TTC549 (cell line): ENCODE data around the gene CCDC9.
"Not testable (repeated sequence)": the region's sequence is repeated elsewhere in the genome, so short reads cannot be mapped to it uniquely, and the experiment has no call there.

ENCODE experiments used
- FAIRE-seq: peaks from 2 replicates; lab custom pipeline; 2012; peaks lifted over from hg19 to GRCh38; lab: Jason Lieb, UNC

Gene CCDC9

GRCh38 chr19:47232422-47233211, 23.7 kb upstream of the CCDC9 start:
- FAIRE-seq, result no peak

GRCh38 chr19:47236072-47236675, 20.2 kb upstream of the CCDC9 start:
- FAIRE-seq, result no peak

- FAIRE-seq, result no peak
Observed at GRCh38 chr19:47239152-47239551, 17.2 kb upstream of the CCDC9 start.

- FAIRE-seq, result no peak
Observed at GRCh38 chr19:47239610-47240296, 16.6 kb upstream of the CCDC9 start.

GRCh38 chr19:47240556-47240955, 15.8 kb upstream of the CCDC9 start:
- FAIRE-seq, result no peak

GRCh38 chr19:47240996-47241918, 15.1 kb upstream of the CCDC9 start:
- FAIRE-seq, result no peak

- no peak for FAIRE-seq
Observed at GRCh38 chr19:47241919-47242577, 14.3 kb upstream of the CCDC9 start.

GRCh38 chr19:47243364-47243775, 13.0 kb upstream of the CCDC9 start:
- no peak for FAIRE-seq

- FAIRE-seq, result no peak
Observed at GRCh38 chr19:47243776-47244547, 12.4 kb upstream of the CCDC9 start.

GRCh38 chr19:47247308-47247990, 8.9 kb upstream of the CCDC9 start:
- FAIRE-seq, result no peak

GRCh38 chr19:47253016-47253415, 3.3 kb upstream of the CCDC9 start:
- FAIRE-seq, result not testable (repeated sequence)

- FAIRE-seq, result no peak
Observed at GRCh38 chr19:47253467-47253881, 2.9 kb upstream of the CCDC9 start.

- no peak for FAIRE-seq
Observed at GRCh38 chr19:47253970-47254369, 2.4 kb upstream of the CCDC9 start.

GRCh38 chr19:47256693-47257410, 527 bp downstream of the CCDC9 start:
- peak; percentile 95 for FAIRE-seq

GRCh38 chr19:47257411-47258169, 1.3 kb downstream of the CCDC9 start:
- FAIRE-seq, result no peak

GRCh38 chr19:47258434-47258833, 2.1 kb downstream of the CCDC9 start:
- no peak for FAIRE-seq

GRCh38 chr19:47258895-47259555, 2.7 kb downstream of the CCDC9 start:
- FAIRE-seq, result no peak

- no peak for FAIRE-seq
Observed at GRCh38 chr19:47260476-47260875, 4.2 kb downstream of the CCDC9 start.
